Right lobe of liver (tissue), 6 donors: ENCODE measurements around the gene CD9. TPM values are rescaled to one million over a fixed set of nuclear protein-coding genes. Genes with fewer than 3 reads are reported as not detected.
"Not testable (repeated sequence)": the region's sequence is repeated elsewhere in the genome, so short reads cannot be mapped to it uniquely, and the experiment has no call there.

Source experiments
- ATAC-seq, 4 donors: fragments of 200-7000 bp; cut with Tn5 transposase; one replicate each; pipeline ENCODE4 v1.9.1; 2020; ENCODE audit warnings: mild to moderate bottlenecking in 4 of 4, moderate library complexity in 4 of 4
- DNase-seq, 3 donors: peaks; one replicate each; pipeline ENCODE4 v3.0.0-alpha.2; 2020
- H3K27ac ChIP-seq, 3 donors: fragments of 200-600 bp; one replicate each; pipeline ENCODE4 v1.8.0; 2022
- H3K27me3 ChIP-seq, 2 donors: fragments of 200-600 bp; one replicate each; pipeline ENCODE4 v1.8.0; 2022
- H3K36me3 ChIP-seq, 4 donors: fragments of 200-600 bp; sonication (generic) in 1 of 4; one replicate each; pipeline versions ENCODE4 v1.5.1 to v1.8.0; 2017 to 2022; ENCODE audit warnings: control low read depth in 1 of 4
- H3K4me1 ChIP-seq, 4 donors: fragments of 200-600 bp; sonication (generic) in 1 of 4; one replicate each; pipeline versions ENCODE4 v1.5.1 to v1.8.0; 2017 to 2022; ENCODE audit warnings: control low read depth in 1 of 4
- H3K4me3 ChIP-seq, 3 donors: fragments of 200-600 bp; one replicate each; pipeline ENCODE4 v1.8.0; 2022
- H3K9me3 ChIP-seq, 4 donors: fragments of 200-600 bp; sonication (generic) in 1 of 4; one replicate each; pipeline versions ENCODE4 v1.5.1 to v1.8.0; 2017 to 2022; ENCODE audit warnings: control low read depth in 1 of 4
- POLR2A ChIP-seq: fragments of 450-650 bp; IDR thresholded peaks from one replicate; pipeline ENCODE4 v1.6.1; 2017; ENCODE audit warnings: antibody characterized with exemption, mild to moderate bottlenecking
- WGBS: methylation state at CpG from one replicate; pipeline ENCODE4 v1.1.6; 2018; ENCODE audit warnings: low coverage, low lambda C conversion rate; ENCODE audit not compliant: insufficient coverage; ENCODE audit errors: missing lambda C conversion rate; 5-methylcytosine and 5-hydroxymethylcytosine counted together
- intact Hi-C, 2 donors: fragments of 100-400 bp; cut with DNase I; formaldehyde crosslinking; loops; one replicate each; pipeline versions ENCODE4 v1.11.2 to v1.14.1; 2022
- total RNA-seq, 6 experiments: library from RNA; depleted of rRNA in 2 of 6; stranded (reverse); fragments of >200 nt in 2 of 6; fragmentation: NEBNext Ultra II Directional in 3 of 6; extraction: Animal tissue kit (Norgen Biotek cat#: 25700) in 3 of 6; gene quantifications; one replicate each; pipeline versions ENCODE4 v1.1.0 to v1.2.4, GENCODE V29; 2016 to 2023
- TF ChIP-seq, protein P1 (sequence below), 4 donors: fragments of 200-600 bp in 3 of 4; fragments of 450-650 bp in 1 of 4; IDR thresholded peaks; one replicate each; pipeline versions ENCODE4 v1.5.1 to v1.8.0; 2016 to 2022; ENCODE audit warnings: antibody characterized with exemption in 4 of 4, mild to moderate bottlenecking in 2 of 4
- donor health status: DM: no; HTN: yes; CAD: no.
- donor health status: DM: no; HTN: no; CAD: no.
- donor health status: DM: no; HTN: no; CAD: no.
- donor health status: DM: no; HTN: yes; CAD: no.
- donor health status: DM: no; HTN: yes; CAD: no.

Gene CD9
- total RNA-seq, 6 experiments from 2014 or later = 17.2 to 65.7 (median 34.2) TPM

DNA sequence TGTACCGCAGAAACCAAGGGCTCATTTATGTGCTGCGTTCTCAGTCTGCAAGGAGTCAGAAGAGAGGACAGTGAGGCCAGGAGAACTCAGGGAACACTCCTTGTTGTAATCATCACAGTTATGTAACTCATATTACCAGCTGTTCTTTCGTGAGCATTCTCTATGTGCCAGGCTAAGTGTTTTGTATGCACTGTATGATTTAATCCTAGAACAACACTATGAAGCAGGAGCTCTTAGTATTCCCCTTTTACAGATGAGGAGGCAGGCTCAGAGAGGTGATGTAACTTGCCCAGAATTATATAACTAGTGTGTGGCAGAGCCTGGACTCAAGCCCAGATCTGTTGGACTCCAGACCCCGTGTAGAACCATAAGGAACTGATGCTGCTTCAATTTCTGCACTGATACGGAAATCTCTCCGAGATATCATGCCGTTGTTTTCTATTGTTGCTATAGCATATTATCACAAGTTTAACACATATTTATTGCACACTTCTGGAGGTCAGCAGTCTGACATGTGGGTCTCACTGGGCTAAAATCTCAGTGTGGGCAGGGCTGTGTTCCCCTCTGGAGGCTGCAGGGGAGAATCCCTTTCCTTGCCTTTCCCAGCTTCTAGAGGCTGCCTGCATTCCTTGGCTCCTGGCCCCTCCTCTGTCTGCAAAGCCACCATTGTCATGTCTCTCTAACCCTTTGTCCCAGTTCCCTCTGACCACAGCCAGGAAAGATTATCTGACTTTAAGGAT is 16.3 kb upstream of the CD9 start:
- Histone ChIP-seq H3K27me3 (no peaks in the 10 kb centered on the region), H3K4me1 (peaks cover 0 to 69% (median 25%) of the 10 kb centered on the region in 4 donors), H3K9me3 (no peaks in the 10 kb centered on the region), H3K36me3 (no peaks in the 10 kb centered on the region), H3K27ac (peak overlapping the region; percentile 68 to 95 (median 91)), H3K4me3 (peak overlapping the region in 2 of 3 donors; percentile 27 to 38)
- WGBS = 4% methylated on average over 6 of the region's 7 CpGs
- TF ChIP-seq, protein P1, sequence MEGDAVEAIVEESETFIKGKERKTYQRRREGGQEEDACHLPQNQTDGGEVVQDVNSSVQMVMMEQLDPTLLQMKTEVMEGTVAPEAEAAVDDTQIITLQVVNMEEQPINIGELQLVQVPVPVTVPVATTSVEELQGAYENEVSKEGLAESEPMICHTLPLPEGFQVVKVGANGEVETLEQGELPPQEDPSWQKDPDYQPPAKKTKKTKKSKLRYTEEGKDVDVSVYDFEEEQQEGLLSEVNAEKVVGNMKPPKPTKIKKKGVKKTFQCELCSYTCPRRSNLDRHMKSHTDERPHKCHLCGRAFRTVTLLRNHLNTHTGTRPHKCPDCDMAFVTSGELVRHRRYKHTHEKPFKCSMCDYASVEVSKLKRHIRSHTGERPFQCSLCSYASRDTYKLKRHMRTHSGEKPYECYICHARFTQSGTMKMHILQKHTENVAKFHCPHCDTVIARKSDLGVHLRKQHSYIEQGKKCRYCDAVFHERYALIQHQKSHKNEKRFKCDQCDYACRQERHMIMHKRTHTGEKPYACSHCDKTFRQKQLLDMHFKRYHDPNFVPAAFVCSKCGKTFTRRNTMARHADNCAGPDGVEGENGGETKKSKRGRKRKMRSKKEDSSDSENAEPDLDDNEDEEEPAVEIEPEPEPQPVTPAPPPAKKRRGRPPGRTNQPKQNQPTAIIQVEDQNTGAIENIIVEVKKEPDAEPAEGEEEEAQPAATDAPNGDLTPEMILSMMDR (IDR thresholded peaks at IDR 0.05) = no peak
- TF ChIP-seq POLR2A = no peak
- intact Hi-C loops = no loop called here
- DNase-seq (peak; percentile 59 to 88 (median 73)), ATAC-seq (peak; percentile 46 to 71 (median 60))

DNA sequence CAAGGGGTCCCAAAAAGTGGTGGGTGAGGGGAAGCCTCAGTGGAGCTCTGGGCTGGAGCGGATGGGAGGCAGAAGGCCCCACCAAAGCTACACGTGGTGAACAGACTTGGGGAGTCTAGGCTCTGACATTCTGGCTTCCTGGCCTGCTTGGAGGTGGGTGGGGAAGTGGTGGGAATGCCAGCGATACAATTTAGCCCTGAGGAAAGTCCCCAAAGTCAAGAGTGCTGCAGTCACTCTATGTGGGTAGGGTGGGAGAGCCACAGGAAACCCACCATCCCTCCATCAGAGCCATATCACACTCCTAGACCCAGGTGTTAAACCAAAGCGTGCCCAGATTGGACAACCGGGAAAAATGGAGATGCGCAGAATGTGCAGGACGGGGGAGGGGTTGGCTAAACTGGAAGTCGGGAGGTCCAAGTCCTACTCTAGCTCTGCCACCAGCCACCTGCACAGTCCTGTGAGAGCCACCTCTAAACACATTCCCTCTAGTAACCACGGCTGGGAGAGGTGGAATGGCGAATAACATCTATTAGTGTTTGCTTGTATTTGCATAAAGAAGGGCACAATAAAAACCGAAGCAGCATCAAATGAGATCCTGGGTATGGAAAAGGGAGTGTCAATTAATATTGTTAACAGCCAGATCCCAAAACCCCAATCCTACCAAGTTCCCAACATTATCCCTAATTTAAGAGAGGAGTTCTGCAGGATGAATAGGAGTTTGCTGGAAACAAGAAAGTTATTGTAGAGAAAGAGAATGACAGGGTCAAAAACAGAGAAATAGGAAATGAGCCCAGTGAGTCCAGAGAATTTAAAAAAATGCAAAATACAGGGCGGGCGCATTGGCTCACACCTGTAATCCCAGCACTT is 14.0 kb upstream of the CD9 start:
- TF ChIP-seq, protein P1 (IDR thresholded peaks at IDR 0.05) = no peak
- TF ChIP-seq POLR2A = no peak
- no peak for DNase-seq
- 58% methylated on average over 8 of the region's 13 CpGs for WGBS

DNA sequence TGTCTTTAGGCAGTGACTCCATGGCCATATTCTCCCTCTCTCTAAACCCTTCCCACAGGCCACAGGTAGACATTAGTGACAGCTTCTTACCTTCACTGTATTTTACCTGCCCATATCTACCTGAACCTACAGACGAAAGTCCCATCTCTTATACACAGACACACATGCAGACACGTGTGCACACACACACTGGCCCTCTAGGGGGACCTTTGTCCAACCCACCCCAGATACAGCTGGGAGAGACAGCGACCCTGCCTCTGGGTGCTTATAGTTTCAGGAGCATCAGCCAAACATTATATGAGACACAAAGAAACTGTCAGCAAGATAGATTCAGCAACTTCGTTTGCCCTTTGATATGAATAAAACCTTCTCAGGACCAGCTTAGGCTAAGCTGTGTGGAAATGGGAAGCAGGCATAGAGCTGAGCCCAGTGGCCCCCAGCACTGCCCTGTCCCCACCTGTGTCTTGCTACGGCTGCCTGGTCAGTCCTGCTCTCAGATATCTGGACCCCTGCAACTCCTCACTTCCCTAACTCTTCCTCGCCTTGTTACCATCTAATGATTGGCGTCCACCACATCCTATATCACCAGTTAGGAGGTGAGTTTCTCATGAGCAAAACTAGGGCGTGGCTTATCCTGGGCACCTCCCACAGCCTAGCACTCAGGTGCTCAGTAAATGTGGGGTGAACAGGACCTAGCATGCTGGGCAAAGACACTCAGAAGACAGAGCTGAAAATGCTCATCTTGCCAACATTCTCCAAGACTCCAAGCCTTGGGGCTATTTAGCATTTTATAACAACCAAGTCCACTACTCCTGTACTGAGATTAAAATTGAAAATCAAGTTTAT is 12.0 kb upstream of the CD9 start:
- Histone ChIP-seq H3K27me3 (no peaks in the 10 kb centered on the region), H3K27ac (peak overlapping the region in 1 of 3 donors; percentile 95), H3K4me1 (peaks cover 0 to 42% (median 9%) of the 10 kb centered on the region in 4 donors), H3K4me3 (no peak overlapping the region), H3K36me3 (no peaks in the 10 kb centered on the region), H3K9me3 (no peaks in the 10 kb centered on the region)
- intact Hi-C loops = no loop called here
- no peak for DNase-seq
- TF ChIP-seq, protein P1 (IDR thresholded peaks at IDR 0.05) = no peak
- TF ChIP-seq POLR2A = no peak
- ATAC-seq = no peak
- WGBS = 83% methylated on average over 7 of the region's 8 CpGs

More for the DNA sequence above, 14.0 kb upstream of the CD9 start:
- intact Hi-C loops = no loop called here
- peaks cover 0 to 57% (median 21%) of the 10 kb centered on the region in 4 donors for H3K4me1 ChIP-seq
- no peak for ATAC-seq
- H3K27me3 ChIP-seq = no peaks in the 10 kb centered on the region
- no peak overlapping the region for H3K4me3 ChIP-seq
- no peaks in the 10 kb centered on the region for H3K36me3 ChIP-seq
- peak overlapping the region in 2 of 3 donors; percentile 56 to 95 for H3K27ac ChIP-seq
- H3K9me3 ChIP-seq = no peaks in the 10 kb centered on the region

DNA sequence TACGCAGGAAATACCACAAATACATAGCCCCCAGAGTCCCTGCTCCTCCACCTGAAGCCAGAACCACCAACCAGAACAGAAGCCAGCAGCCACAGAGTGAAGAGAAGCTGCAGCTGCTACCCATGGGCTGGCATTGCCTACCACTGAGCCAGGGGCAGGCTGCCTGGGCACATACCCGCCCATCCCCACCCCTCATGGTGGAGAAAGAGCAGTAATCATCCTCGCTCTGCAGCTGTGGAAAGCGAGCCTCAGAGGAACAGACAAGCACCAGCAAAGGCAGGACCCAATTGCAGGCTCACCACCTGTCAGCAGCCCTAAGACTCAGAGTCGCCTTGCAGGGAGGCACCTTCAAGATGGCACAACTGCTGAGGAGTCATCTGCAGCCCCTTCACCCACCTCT is 11.2 kb upstream of the CD9 start:
- Histone ChIP-seq H3K36me3 (no peaks in the 10 kb centered on the region), H3K27ac (no peak overlapping the region), H3K27me3 (no peaks in the 10 kb centered on the region), H3K4me3 (no peak overlapping the region), H3K9me3 (no peaks in the 10 kb centered on the region), H3K4me1 (peaks cover 0 to 34% (median 7%) of the 10 kb centered on the region in 4 donors)
- DNase-seq (no peak), ATAC-seq (no peak)
- WGBS = 80% methylated on average over 1 of the region's 5 CpGs
- TF ChIP-seq POLR2A = no peak
- TF ChIP-seq, protein P1 (IDR thresholded peaks at IDR 0.05) = no peak
- intact Hi-C loops = no loop called here

DNA sequence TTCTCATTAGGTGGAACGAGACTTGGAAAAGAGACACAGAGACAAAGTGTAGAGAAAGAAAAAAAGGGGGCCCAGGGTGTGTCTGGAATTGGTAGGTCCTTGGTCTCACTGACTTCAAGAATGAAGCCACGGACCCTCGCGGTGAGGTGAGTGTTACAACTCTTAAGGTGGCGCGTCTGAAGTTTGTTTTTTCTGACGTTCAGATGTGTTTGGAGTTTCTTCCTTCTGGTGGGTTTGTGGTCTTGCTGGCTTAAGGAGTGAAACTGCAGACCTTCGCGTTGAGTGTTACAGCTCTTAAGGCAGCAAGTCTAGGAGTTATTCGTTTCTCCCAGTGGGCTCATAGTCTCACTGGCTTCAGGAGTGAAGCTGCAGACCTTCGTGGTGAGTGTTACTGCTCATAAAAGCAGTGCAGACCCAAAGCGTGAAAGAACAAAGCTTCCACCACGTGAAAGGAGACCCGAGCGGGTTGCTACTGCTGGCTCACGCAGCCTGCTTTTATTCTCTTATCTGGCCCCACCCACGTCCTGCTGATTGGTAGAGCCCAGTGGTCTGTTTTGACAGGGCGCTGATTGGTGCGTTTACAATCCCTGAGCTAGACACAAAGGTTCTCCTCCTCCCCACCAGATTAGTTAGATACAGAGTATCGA is 10.1 kb upstream of the CD9 start:
- H3K27ac ChIP-seq, ATAC-seq, H3K4me3 ChIP-seq, H3K36me3 ChIP-seq, H3K9me3 ChIP-seq, DNase-seq, H3K27me3 ChIP-seq: not testable (repeated sequence)
- intact Hi-C loops = loop anchor here in 1 of 2 donors (5.0 kb wide), 1 partner anchor 123 kb away; no protein-coding TSS in a partner anchor
- peaks cover 0 to 24% (median 3%) of the 10 kb centered on the region in 4 donors for H3K4me1 ChIP-seq
- 89% methylated on average over 15 of the region's 20 CpGs for WGBS
